A673 (cell line): ENCODE measurements around the gene EXOSC10.

Experiments used
- EZH2 ChIP-seq: fragments of 200-600 bp; sonication (generic); IDR thresholded peaks from 2 replicates; pipeline ENCODE4 v1.6.1; 2017; ENCODE audit warnings: borderline replicate concordance, low read depth, mild to moderate bottlenecking, mixed read lengths, antibody characterized with exemption, low read length; ENCODE audit not compliant: poor library complexity, severe bottlenecking
- TF ChIP-seq, protein P1 (sequence below): fragments of 300-800, 200-600 bp; sonication (generic); conservative IDR thresholded peaks from 2 replicates; pipeline ENCODE4 v1.5.1; 2017; ENCODE audit warnings: low read depth, mild to moderate bottlenecking, antibody characterized with exemption, low read length, moderate library complexity, mixed read lengths

DNA sequence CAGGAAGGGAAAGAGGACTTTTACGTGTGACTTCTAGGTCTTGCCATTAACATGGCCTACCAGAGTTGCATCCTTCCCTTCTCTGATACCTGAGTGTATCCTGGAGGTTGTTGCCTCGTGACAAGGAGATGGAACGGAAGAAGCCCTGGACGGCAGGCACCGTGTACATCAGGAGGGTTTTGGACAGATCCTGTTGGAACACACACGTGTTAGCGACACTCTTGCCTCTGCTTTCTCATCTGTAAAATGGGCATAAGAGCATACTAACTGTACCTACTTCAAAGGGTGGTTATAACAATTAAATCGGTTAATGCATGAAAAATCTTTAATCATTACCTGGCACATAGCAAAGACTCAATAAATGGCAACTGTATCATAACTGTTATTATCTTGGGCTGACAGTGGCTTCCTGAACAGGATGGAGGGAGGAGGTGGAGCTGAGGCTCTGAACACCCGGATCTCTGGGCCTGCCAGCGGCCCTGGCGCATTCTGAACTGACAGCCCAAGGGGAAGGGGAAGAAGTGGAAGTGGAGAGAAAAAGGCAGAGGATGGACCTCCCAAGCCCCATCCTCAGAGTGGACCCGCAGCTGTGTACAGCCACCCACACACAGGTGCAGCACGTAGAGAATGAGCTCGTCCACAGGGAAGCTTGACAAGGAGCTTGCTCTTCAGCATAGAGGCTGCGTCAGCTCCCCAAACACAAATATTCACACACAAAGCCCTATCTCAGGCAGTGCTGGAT lies 30.2 kb upstream of the EXOSC10 start:
- TF ChIP-seq, protein P1, sequence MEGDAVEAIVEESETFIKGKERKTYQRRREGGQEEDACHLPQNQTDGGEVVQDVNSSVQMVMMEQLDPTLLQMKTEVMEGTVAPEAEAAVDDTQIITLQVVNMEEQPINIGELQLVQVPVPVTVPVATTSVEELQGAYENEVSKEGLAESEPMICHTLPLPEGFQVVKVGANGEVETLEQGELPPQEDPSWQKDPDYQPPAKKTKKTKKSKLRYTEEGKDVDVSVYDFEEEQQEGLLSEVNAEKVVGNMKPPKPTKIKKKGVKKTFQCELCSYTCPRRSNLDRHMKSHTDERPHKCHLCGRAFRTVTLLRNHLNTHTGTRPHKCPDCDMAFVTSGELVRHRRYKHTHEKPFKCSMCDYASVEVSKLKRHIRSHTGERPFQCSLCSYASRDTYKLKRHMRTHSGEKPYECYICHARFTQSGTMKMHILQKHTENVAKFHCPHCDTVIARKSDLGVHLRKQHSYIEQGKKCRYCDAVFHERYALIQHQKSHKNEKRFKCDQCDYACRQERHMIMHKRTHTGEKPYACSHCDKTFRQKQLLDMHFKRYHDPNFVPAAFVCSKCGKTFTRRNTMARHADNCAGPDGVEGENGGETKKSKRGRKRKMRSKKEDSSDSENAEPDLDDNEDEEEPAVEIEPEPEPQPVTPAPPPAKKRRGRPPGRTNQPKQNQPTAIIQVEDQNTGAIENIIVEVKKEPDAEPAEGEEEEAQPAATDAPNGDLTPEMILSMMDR: no peak
- TF ChIP-seq EZH2: no peak
